ENCODE data around the gene SMIM1. TPM values are rescaled to one million over a fixed set of nuclear protein-coding genes. Genes with fewer than 3 reads are reported as not detected.

The SMIM1 gene
- total and polyA plus RNA-seq, 2 experiments from 2014 or later, result 3.2 to 7.2 TPM

GRCh38 chr1:3805038-3805437, 32.5 kb downstream of the SMIM1 start (continued):
- TF ChIP-seq ZNF462 (CRISPR knock-in tag; IDR thresholded peaks at IDR 0.05), result no peak
- TF ChIP-seq CTCF (conservative IDR thresholded peaks at IDR 0.05; ENCODE audit: low read depth in 2 of 2), result no peak
- TF ChIP-seq EZH2 (IDR thresholded peaks at IDR 0.05; ENCODE audit: low read depth, unreplicated experiment), result no peak
- TF ChIP-seq REST (IDR thresholded peaks at IDR 0.05; ENCODE audit: unreplicated experiment), result no peak
- no peak for TF ChIP-seq STAT1 (IDR thresholded peaks at IDR 0.05; ENCODE audit: unreplicated experiment)

All from GM23338 (cell line).